ENCODE measurements around the gene CDC14B. TPM values are rescaled to one million over a fixed set of nuclear protein-coding genes. Genes with fewer than 3 reads are reported as not detected.
A peak's percentile ranks its signal among the peaks of the same experiment; 100 is the strongest.

Gene CDC14B
- 10 to 100 TPM; 11.5 to 29.8 TPM for total RNA-seq
- polyA plus RNA-seq = 1 to 10 TPM; 2.9 to 4.5 TPM
- long read RNA-seq, donor 1, full-length matches to known transcripts = 2 of 2 reads
- long read RNA-seq, donor 1, partial matches to known transcripts = 0 of 2 reads
- long read RNA-seq, donor 1, other reads (novel, unspliced or antisense) = 0 of 2 reads
- long read RNA-seq, donor 2, partial matches to known transcripts = 0 of 1 reads
- long read RNA-seq, donor 2, other reads (novel, unspliced or antisense) = 0 of 1 reads
- long read RNA-seq, donor 3, full-length matches to known transcripts = 2 of 2 reads
- long read RNA-seq, donor 3, partial matches to known transcripts = 0 of 2 reads
- long read RNA-seq, donor 3, other reads (novel, unspliced or antisense) = 0 of 2 reads
- long read RNA-seq, donor 4, partial matches to known transcripts = 0 of 1 reads
- long read RNA-seq, donor 4, other reads (novel, unspliced or antisense) = 0 of 1 reads
- long read RNA-seq, donor 5, partial matches to known transcripts = 0 of 1 reads
- long read RNA-seq, donor 5, other reads (novel, unspliced or antisense) = 0 of 1 reads

GRCh38 chr9:96619491-96620180, at the start of gene CDC14B:
Gene CDC14B, minus strand, starts transcription at chr9:96619843. Its CDS starts 465 bp downstream, at chr9:96619378.
- Histone ChIP-seq H3K27me3 (ENCODE audit: control insufficient read depth in 3 of 3, insufficient read depth in 3 of 3, low read length in 2 of 3) (no peaks in the 10 kb centered on the region), H3K4me1 (ENCODE audit: control insufficient read depth in 5 of 5, insufficient read depth in 5 of 5, low read length in 5 of 5) (peaks cover 0 to 14% (median 0%) of the 10 kb centered on the region in 5 donors), H3K9ac (ENCODE audit: insufficient read depth in 1 of 2, low read length in 2 of 2) (peak within 1 kb of the TSS in 1 of 2 donors; percentile 62), H3K36me3 (ENCODE audit: control insufficient read depth in 4 of 4, insufficient read depth in 4 of 4, low read length in 4 of 4) (no peaks in the 10 kb centered on the region), H3K9me3 (ENCODE audit: control insufficient read depth in 4 of 4, insufficient read depth in 3 of 4, low read length in 3 of 4) (no peaks in the 10 kb centered on the region), H3K4me3 (peak within 1 kb of the TSS; percentile 62), H3K27ac (ENCODE audit: low read depth in 1 of 2, low read length in 1 of 2) (peak within 1 kb of the TSS; percentile 55 to 90)
- ATAC-seq (ENCODE audit: insufficient read depth, low FRiP score) (peak; percentile 83), DNase-seq (peak; percentile 95 to 96 (median 96))
- TF ChIP-seq, protein P1, sequence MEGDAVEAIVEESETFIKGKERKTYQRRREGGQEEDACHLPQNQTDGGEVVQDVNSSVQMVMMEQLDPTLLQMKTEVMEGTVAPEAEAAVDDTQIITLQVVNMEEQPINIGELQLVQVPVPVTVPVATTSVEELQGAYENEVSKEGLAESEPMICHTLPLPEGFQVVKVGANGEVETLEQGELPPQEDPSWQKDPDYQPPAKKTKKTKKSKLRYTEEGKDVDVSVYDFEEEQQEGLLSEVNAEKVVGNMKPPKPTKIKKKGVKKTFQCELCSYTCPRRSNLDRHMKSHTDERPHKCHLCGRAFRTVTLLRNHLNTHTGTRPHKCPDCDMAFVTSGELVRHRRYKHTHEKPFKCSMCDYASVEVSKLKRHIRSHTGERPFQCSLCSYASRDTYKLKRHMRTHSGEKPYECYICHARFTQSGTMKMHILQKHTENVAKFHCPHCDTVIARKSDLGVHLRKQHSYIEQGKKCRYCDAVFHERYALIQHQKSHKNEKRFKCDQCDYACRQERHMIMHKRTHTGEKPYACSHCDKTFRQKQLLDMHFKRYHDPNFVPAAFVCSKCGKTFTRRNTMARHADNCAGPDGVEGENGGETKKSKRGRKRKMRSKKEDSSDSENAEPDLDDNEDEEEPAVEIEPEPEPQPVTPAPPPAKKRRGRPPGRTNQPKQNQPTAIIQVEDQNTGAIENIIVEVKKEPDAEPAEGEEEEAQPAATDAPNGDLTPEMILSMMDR (IDR thresholded peaks at IDR 0.05; ENCODE audit: control extremely low read depth, extremely low read depth) = no peak
- WGBS, 2 donors = 2% methylated on average over 33 to 66 of the region's 66 CpGs

DNA sequence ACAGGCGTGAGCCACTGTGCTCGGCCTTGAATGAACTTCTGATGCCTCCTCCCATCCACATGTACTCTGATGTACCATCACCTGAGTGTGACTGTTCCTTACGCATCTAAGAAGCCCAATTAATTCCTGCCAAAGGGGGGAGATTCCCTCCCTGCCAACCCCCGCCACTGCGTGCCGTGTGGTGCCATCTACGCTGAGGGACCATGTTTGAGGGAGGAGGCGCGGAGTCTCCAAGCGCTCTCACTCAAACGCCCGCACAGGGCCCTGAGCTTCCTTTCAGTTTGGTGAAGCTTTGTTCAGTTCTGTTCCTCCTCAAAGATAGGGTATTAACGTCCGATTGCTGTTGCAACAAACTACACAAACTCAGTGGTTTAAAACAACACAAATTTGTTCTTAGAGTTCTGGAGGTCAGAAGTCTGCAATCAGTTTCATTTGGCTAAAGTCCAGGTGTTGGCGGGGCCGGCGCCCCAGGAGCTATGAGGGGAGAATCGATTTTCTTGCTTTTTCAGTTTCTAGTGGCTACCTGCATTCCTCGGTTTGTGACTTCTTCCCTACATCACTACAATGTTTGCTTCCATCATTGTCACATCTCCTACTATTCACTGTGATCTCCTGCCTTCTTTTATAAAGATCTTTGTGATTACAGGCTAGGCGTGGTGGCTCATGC, 49.4 kb upstream of the CDC14B start:
- ATAC-seq (ENCODE audit: insufficient read depth, low FRiP score) = no peak
- Histone ChIP-seq H3K9me3 (ENCODE audit: control insufficient read depth in 4 of 4, insufficient read depth in 3 of 4, low read length in 3 of 4) (peaks cover 0 to 2% (median 0%) of the 10 kb centered on the region in 4 donors), H3K9ac (ENCODE audit: insufficient read depth in 1 of 2, low read length in 2 of 2) (no peak overlapping the region), H3K27ac (ENCODE audit: low read depth in 1 of 2, low read length in 1 of 2) (no peak overlapping the region), H3K4me3 (no peak overlapping the region), H3K36me3 (ENCODE audit: control insufficient read depth in 4 of 4, insufficient read depth in 4 of 4, low read length in 4 of 4) (no peaks in the 10 kb centered on the region), H3K4me1 (ENCODE audit: control insufficient read depth in 5 of 5, insufficient read depth in 5 of 5, low read length in 5 of 5) (no peaks in the 10 kb centered on the region), H3K27me3 (ENCODE audit: control insufficient read depth in 3 of 3, insufficient read depth in 3 of 3, low read length in 2 of 3) (no peaks in the 10 kb centered on the region)
- 92 to 94% methylated on average over 20 of the region's 20 CpGs for WGBS, 2 donors
- DNase-seq = no peak
- TF ChIP-seq, protein P1 (IDR thresholded peaks at IDR 0.05; ENCODE audit: control extremely low read depth, extremely low read depth) = no peak

- H3K27ac ChIP-seq (ENCODE audit: low read depth in 1 of 2, low read length in 1 of 2) = no peak overlapping the region
- 96 to 100% methylated on average over 2 of the region's 2 CpGs for WGBS, 2 donors
- H3K4me3 ChIP-seq = no peak overlapping the region
- no peak for ATAC-seq (ENCODE audit: insufficient read depth, low FRiP score)
- TF ChIP-seq, protein P1 (IDR thresholded peaks at IDR 0.05; ENCODE audit: control extremely low read depth, extremely low read depth) = no peak
- no peaks in the 10 kb centered on the region for H3K27me3 ChIP-seq (ENCODE audit: control insufficient read depth in 3 of 3, insufficient read depth in 3 of 3, low read length in 2 of 3)
- no peak overlapping the region for H3K9ac ChIP-seq (ENCODE audit: insufficient read depth in 1 of 2, low read length in 2 of 2)
- no peak for DNase-seq
- no peaks in the 10 kb centered on the region for H3K9me3 ChIP-seq (ENCODE audit: control insufficient read depth in 4 of 4, insufficient read depth in 3 of 4, low read length in 3 of 4)
- no peaks in the 10 kb centered on the region for H3K4me1 ChIP-seq (ENCODE audit: control insufficient read depth in 5 of 5, insufficient read depth in 5 of 5, low read length in 5 of 5)
- H3K36me3 ChIP-seq (ENCODE audit: control insufficient read depth in 4 of 4, insufficient read depth in 4 of 4, low read length in 4 of 4) = no peaks in the 10 kb centered on the region
These were observed 47.7 kb upstream of the CDC14B start for GRCh38 chr9:96667363-96667728.
